Tibial nerve (tissue), 4 donors: ENCODE measurements around the gene DIP2A. TPM values are rescaled to one million over a fixed set of nuclear protein-coding genes. Genes with fewer than 3 reads are reported as not detected.

Source experiments
- DNase-seq, 2 donors: peaks; one replicate each; pipeline ENCODE4 v3.0.0-alpha.2; 2019; ENCODE audit warnings: low spot score in 2 of 2
- H3K27ac ChIP-seq, 4 donors: fragments of 200-600 bp; sonication (generic) in 3 of 4; one replicate each; pipeline ENCODE4 v1.5.1; 2017 to 2019; ENCODE audit warnings: mild to moderate bottlenecking in 1 of 4
- H3K27me3 ChIP-seq, 2 donors: fragments of 200-600 bp; sonication (generic) in 1 of 2; one replicate each; pipeline versions ENCODE4 v1.5.1 to v1.6.0; 2017 to 2019
- H3K36me3 ChIP-seq, 3 donors: fragments of 200-600 bp; sonication (generic); one replicate each; pipeline ENCODE4 v1.5.1; 2018 to 2019
- H3K4me1 ChIP-seq, 4 donors: fragments of 200-600 bp; sonication (generic) in 3 of 4; one replicate each; pipeline ENCODE4 v1.5.1; 2017 to 2019
- H3K4me3 ChIP-seq, 4 donors: fragments of 200-600 bp; sonication (generic) in 3 of 4; one replicate each; pipeline ENCODE4 v1.5.1; 2017 to 2019; ENCODE audit warnings: mild to moderate bottlenecking in 1 of 4, moderate library complexity in 1 of 4
- H3K9me3 ChIP-seq, 4 donors: fragments of 200-600 bp; sonication (generic) in 3 of 4; one replicate each; pipeline ENCODE4 v1.5.1; 2017 to 2019
- CTCF ChIP-seq, 5 experiments: fragments of 200-600 bp in 3 of 5; fragments of 450-650 bp in 2 of 5; sonication (generic) in 3 of 5; IDR thresholded peaks; one replicate each; pipeline ENCODE4 v1.5.1; 2016 to 2019; ENCODE audit warnings: antibody characterized with exemption in 5 of 5, mild to moderate bottlenecking in 3 of 5, moderate library complexity in 2 of 5
- EP300 ChIP-seq, 2 donors: sonication (generic); formaldehyde crosslinking; IDR thresholded peaks; one replicate each; pipeline ENCODE4 v1.6.1; 2017; ENCODE audit warnings: antibody characterized with exemption in 2 of 2, mild to moderate bottlenecking in 1 of 2
- POLR2A ChIP-seq, 2 donors: fragments of 450-650 bp; IDR thresholded peaks; one replicate each; pipeline ENCODE4 v1.6.1; 2017; ENCODE audit warnings: antibody characterized with exemption in 2 of 2, mild to moderate bottlenecking in 2 of 2, moderate library complexity in 2 of 2
- WGBS, 2 donors: methylation state at CpG; one replicate each; pipeline ENCODE4 v1.1.5; 2018; 5-methylcytosine and 5-hydroxymethylcytosine counted together
- total RNA-seq, 4 donors: library from RNA; depleted of rRNA; stranded (reverse); fragments of >200 nt; gene quantifications; one replicate each; pipeline ENCODE4 v1.1.0, GENCODE V29; 2016

DIP2A gene
- total RNA-seq, 4 donors from 2014 or later: 55.5 to 67.2 (median 59.8) TPM

GRCh38 chr21:46503922-46504550, 45.3 kb downstream of the DIP2A start:
- no peak overlapping the region for H3K27ac ChIP-seq
- no peaks in the 10 kb centered on the region for H3K9me3 ChIP-seq
- H3K4me3 ChIP-seq: no peak overlapping the region
- TF ChIP-seq POLR2A (IDR thresholded peaks at IDR 0.05) (no peak), EP300 (IDR thresholded peaks at IDR 0.05) (no peak), CTCF (IDR thresholded peaks at IDR 0.05) (no peak)
- WGBS, 2 donors: 71 to 73% methylated on average over 12 of the region's 12 CpGs
- no peak for DNase-seq
- peaks cover 0 to 7% (median 2%) of the 10 kb centered on the region in 4 donors for H3K4me1 ChIP-seq
- H3K36me3 ChIP-seq: peaks cover 0 to 56% (median 0%) of the 10 kb centered on the region in 3 donors
- H3K27me3 ChIP-seq: no peaks in the 10 kb centered on the region

- H3K4me3 ChIP-seq: no peak overlapping the region
- peaks cover 0 to 7% (median 2%) of the 10 kb centered on the region in 4 donors for H3K4me1 ChIP-seq
- no peak overlapping the region for H3K27ac ChIP-seq
- no peaks in the 10 kb centered on the region for H3K27me3 ChIP-seq
- 59 to 63% methylated on average over 5 of the region's 5 CpGs for WGBS, 2 donors
- peaks cover 0 to 56% (median 0%) of the 10 kb centered on the region in 3 donors for H3K36me3 ChIP-seq
- H3K9me3 ChIP-seq: no peaks in the 10 kb centered on the region
- no peak for DNase-seq
- no peak for TF ChIP-seq CTCF (IDR thresholded peaks at IDR 0.05)
- TF ChIP-seq EP300 (IDR thresholded peaks at IDR 0.05): no peak
- no peak for TF ChIP-seq POLR2A (IDR thresholded peaks at IDR 0.05)
Observed at GRCh38 chr21:46504666-46505065, 46.0 kb downstream of the DIP2A start.

GRCh38 chr21:46507562-46507961, 48.9 kb downstream of the DIP2A start:
- WGBS, 2 donors: 84 to 86% methylated on average over 4 of the region's 4 CpGs
- H3K36me3 ChIP-seq: peaks cover 0 to 78% (median 13%) of the 10 kb centered on the region in 3 donors
- DNase-seq: no peak

GRCh38 chr21:46509741-46510502, 51.2 kb downstream of the DIP2A start:
- Histone ChIP-seq H3K27me3 (no peaks in the 10 kb centered on the region), H3K9me3 (no peaks in the 10 kb centered on the region), H3K4me1 (peaks cover 0 to 2% (median 0%) of the 10 kb centered on the region in 4 donors), H3K27ac (no peak overlapping the region), H3K36me3 (peaks cover 0 to 60% (median 13%) of the 10 kb centered on the region in 3 donors), H3K4me3 (no peak overlapping the region)
- TF ChIP-seq CTCF (IDR thresholded peaks at IDR 0.05): no peak
- DNase-seq: no peak
- WGBS, 2 donors: 59 to 63% methylated on average over 11 of the region's 11 CpGs

More at GRCh38 chr21:46507562-46507961, 48.9 kb downstream of the DIP2A start:
- no peak overlapping the region for H3K4me3 ChIP-seq
- no peak overlapping the region for H3K27ac ChIP-seq
- no peaks in the 10 kb centered on the region for H3K9me3 ChIP-seq
- no peaks in the 10 kb centered on the region for H3K4me1 ChIP-seq
- TF ChIP-seq POLR2A (IDR thresholded peaks at IDR 0.05) (no peak), CTCF (IDR thresholded peaks at IDR 0.05) (no peak), EP300 (IDR thresholded peaks at IDR 0.05) (no peak)
- no peaks in the 10 kb centered on the region for H3K27me3 ChIP-seq

- DNase-seq: peak in 1 of 2 donors; percentile 32
- H3K36me3 ChIP-seq: peaks cover 0 to 69% (median 13%) of the 10 kb centered on the region in 3 donors
- H3K4me1 ChIP-seq: peaks cover 0 to 9% (median 0%) of the 10 kb centered on the region in 4 donors
- H3K27ac ChIP-seq: no peak overlapping the region
- WGBS, 2 donors: 43 to 45% methylated on average over 2 of the region's 2 CpGs
- H3K4me3 ChIP-seq: no peak overlapping the region
- no peaks in the 10 kb centered on the region for H3K27me3 ChIP-seq
- no peak for TF ChIP-seq EP300 (IDR thresholded peaks at IDR 0.05)
- TF ChIP-seq CTCF (IDR thresholded peaks at IDR 0.05): no peak
- no peak for TF ChIP-seq POLR2A (IDR thresholded peaks at IDR 0.05)
- peaks cover 0 to 8% (median 0%) of the 10 kb centered on the region in 4 donors for H3K9me3 ChIP-seq
Observed at GRCh38 chr21:46515109-46515508, 56.4 kb downstream of the DIP2A start.
